HepG2 (cell line): Measurements from ENCODE around the gene SH3D21. TPM values are rescaled to one million over a fixed set of nuclear protein-coding genes. Genes with fewer than 3 reads are reported as not detected.

Experiments used
- DMTF1 ChIP-seq: sonication (generic); formaldehyde crosslinking; IDR thresholded peaks from 2 replicates; pipeline ENCODE4 v1.4.0; 2020; ENCODE audit warnings: mild to moderate bottlenecking, missing genetic modification reagents
- EEA1 ChIP-seq: sonication (generic); formaldehyde crosslinking; IDR thresholded peaks from 2 replicates; pipeline ENCODE4 v1.5.1; 2020; ENCODE audit warnings: mild to moderate bottlenecking, missing genetic modification reagents, borderline replicate concordance
- GTF2F1 ChIP-seq: fragments of 150-350 bp; IDR thresholded peaks from 2 replicates; pipeline ENCODE4 v1.6.1; 2014; ENCODE audit warnings: low read length
- HOXA5 ChIP-seq: sonication (generic); formaldehyde crosslinking; IDR thresholded peaks from 2 replicates; pipeline ENCODE4 v1.4.0; 2020; ENCODE audit warnings: missing genetic modification reagents
- KDM6A ChIP-seq: IDR thresholded peaks from 2 replicates; pipeline ENCODE4 v1.6.1; 2016; ENCODE audit warnings: low read depth
- LRRFIP1 ChIP-seq: sonication (generic); formaldehyde crosslinking; conservative IDR thresholded peaks from 2 replicates; pipeline ENCODE4 v1.4.0; 2020; ENCODE audit warnings: missing genetic modification reagents
- MIER3 ChIP-seq: IDR thresholded peaks from 2 replicates; pipeline ENCODE4 v1.6.1; 2016; ENCODE audit warnings: missing compliant biosample characterization, borderline replicate concordance
- MYC ChIP-seq: sonication (generic); formaldehyde crosslinking; IDR thresholded peaks from 2 replicates; pipeline ENCODE4 v1.9.0; 2021; ENCODE audit warnings: missing genetic modification reagents, borderline replicate concordance
- NBN ChIP-seq: fragments of 450-650 bp; conservative IDR thresholded peaks from 2 replicates; pipeline ENCODE4 v1.6.1; 2017
- NKX3-1 ChIP-seq: sonication (generic); formaldehyde crosslinking; IDR thresholded peaks from 2 replicates; pipeline ENCODE4 v1.5.0; 2020; ENCODE audit warnings: missing genetic modification reagents
- SMAD3 ChIP-seq: sonication (generic); formaldehyde crosslinking; IDR thresholded peaks from 2 replicates; pipeline ENCODE4 v1.4.0; 2020; ENCODE audit warnings: missing genetic modification reagents
- SP140L ChIP-seq: sonication (generic); formaldehyde crosslinking; IDR thresholded peaks from 2 replicates; pipeline ENCODE4 v1.4.0; 2020; ENCODE audit warnings: missing genetic modification reagents, borderline replicate concordance
- SRSF1 ChIP-seq: fragments of 200-400 bp; formaldehyde crosslinking; optimal IDR thresholded peaks from 2 replicates; pipeline ENCODE3; 2017; ENCODE audit warnings: mild to moderate bottlenecking, low read depth, low read length, moderate library complexity
- TCF7L2 ChIP-seq: IDR thresholded peaks from 2 replicates; pipeline ENCODE4 v1.6.1; 2011; ENCODE audit warnings: mild to moderate bottlenecking, low read depth, low read length, moderate library complexity
- TRIM22 ChIP-seq: fragments of 450-650 bp; IDR thresholded peaks from 2 replicates; pipeline ENCODE4 v1.6.1; 2017
- ZNF558 ChIP-seq: sonication (generic); formaldehyde crosslinking; IDR thresholded peaks from 2 replicates; pipeline ENCODE4 v1.9.0; 2022; ENCODE audit warnings: mild to moderate bottlenecking, missing genetic modification reagents, borderline replicate concordance
- ZNF720 ChIP-seq: sonication (generic); formaldehyde crosslinking; IDR thresholded peaks from 2 replicates; pipeline ENCODE4 v1.4.0; 2020; ENCODE audit warnings: missing genetic modification reagents
- ZSCAN31 ChIP-seq: sonication (generic); formaldehyde crosslinking; IDR thresholded peaks from 2 replicates; pipeline ENCODE4 v1.5.0; 2020; ENCODE audit warnings: low read depth, mild to moderate bottlenecking, missing genetic modification reagents
- polyA plus RNA-seq, 8 experiments: library from polyadenylated mRNA; depleted of rRNA in 3 of 8; stranded (reverse) in 7 of 8; unstranded in 1 of 8; fragments of >200 nt; fragmentation: Illumina TruSeq in 4 of 8; extraction: Trizol in 4 of 8; gene quantifications; 2 replicates each; pipeline versions ENCODE4 v1.2.1 to v1.2.3, GENCODE V29; 2011 to 2016; ENCODE audit warnings: low read depth in 4 of 8, missing spikeins in 1 of 8, mixed read lengths in 1 of 8; ENCODE audit not compliant: insufficient read depth in 1 of 8
- total RNA-seq, 5 experiments: library from RNA; depleted of rRNA; stranded (reverse); fragments of >200 nt; fragmentation: Illumina TruSeq; extraction: Trizol; gene quantifications; 2 replicates each; pipeline ENCODE4 v1.2.3, GENCODE V29; 2016; ENCODE audit warnings: low read depth in 1 of 5
- TF ChIP-seq, protein P1 (sequence below): IDR thresholded peaks from 2 replicates; pipeline ENCODE4 v1.6.1; 2016; ENCODE audit warnings: low read depth, control low read depth
- TF ChIP-seq, protein P2 (sequence below): sonication (generic); formaldehyde crosslinking; IDR thresholded peaks from 2 replicates; pipeline ENCODE4 v1.4.0; 2020; ENCODE audit warnings: mild to moderate bottlenecking, missing genetic modification reagents
- TF ChIP-seq, protein P3 (sequence below): sonication (generic); formaldehyde crosslinking; conservative IDR thresholded peaks from 2 replicates; pipeline ENCODE4 v1.8.1; 2023; ENCODE audit warnings: missing genetic modification reagents

The SH3D21 gene
- total and polyA plus RNA-seq, 2 of the 13 experiments (the other 11 are each of a cell fraction or from before 2014, with no cell fraction given): 5.1 to 8.6 TPM

DNA sequence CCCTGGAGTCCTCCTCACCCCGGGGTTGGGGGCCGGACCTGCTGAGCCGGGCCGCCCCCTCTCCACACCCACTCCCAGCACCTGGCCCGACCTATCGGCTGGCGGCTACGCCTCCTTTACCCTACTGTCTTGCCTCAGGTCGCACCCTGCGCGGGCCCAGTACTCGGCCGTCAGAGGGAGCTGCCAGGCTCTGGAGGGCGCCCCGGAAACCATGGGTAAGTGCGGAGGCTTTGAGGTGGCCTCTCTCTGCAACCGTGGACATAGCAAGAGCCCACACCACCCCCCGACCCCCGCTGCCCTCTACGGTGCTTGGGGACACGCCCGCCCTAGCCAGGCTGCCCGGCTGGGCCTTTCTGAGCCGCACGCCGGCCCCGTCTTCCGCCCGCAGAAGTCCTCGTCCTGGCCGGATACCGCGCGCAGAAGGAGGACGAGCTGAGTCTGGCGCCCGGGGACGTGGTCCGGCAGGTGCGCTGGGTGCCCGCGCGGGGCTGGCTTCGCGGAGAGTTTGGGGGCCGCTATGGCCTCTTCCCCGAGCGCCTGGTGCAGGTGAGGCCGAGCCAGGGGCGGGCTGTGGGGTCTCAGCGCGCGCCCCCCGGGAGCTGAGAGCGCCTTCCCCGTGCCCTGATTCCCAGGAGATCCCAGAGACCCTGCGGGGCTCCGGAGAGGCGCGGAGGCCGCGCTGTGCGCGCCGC is at the start of gene SH3D21 (continued):
- TF ChIP-seq SRSF1 (no peak), SP140L (CRISPR knock-in tag) (no peak), TCF7L2 (no peak), ZSCAN31 (CRISPR knock-in tag) (no peak; the same call in 1 of the 2 replicates), LRRFIP1 (CRISPR knock-in tag) (no peak), TRIM22 (no peak), MYC (CRISPR knock-in tag) (peak; percentile 54; the same call in 1 of the 2 replicates), EEA1 (CRISPR knock-in tag) (no peak), GTF2F1 (no peak), NKX3-1 (CRISPR knock-in tag) (peak; percentile 47; the same call in 1 of the 2 replicates), HOXA5 (CRISPR knock-in tag) (peak; percentile 56), ZNF558 (peak; percentile 77; the same call in 1 of the 2 replicates), ZNF720 (CRISPR knock-in tag) (no peak), KDM6A (CRISPR knock-in tag) (no peak), MIER3 (CRISPR knock-in tag) (no peak), NBN (no peak), SMAD3 (CRISPR knock-in tag) (no peak; the same call in 1 of the 2 replicates), DMTF1 (CRISPR knock-in tag) (0 out of 2 replicates have a peak, but pooled peaks have one; percentile 25)
- TF ChIP-seq, protein P1, sequence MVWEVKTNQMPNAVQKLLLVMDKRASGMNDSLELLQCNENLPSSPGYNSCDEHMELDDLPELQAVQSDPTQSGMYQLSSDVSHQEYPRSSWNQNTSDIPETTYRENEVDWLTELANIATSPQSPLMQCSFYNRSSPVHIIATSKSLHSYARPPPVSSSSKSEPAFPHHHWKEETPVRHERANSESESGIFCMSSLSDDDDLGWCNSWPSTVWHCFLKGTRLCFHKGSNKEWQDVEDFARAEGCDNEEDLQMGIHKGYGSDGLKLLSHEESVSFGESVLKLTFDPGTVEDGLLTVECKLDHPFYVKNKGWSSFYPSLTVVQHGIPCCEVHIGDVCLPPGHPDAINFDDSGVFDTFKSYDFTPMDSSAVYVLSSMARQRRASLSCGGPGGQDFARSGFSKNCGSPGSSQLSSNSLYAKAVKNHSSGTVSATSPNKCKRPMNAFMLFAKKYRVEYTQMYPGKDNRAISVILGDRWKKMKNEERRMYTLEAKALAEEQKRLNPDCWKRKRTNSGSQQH: no peak
- TF ChIP-seq, protein P2, sequence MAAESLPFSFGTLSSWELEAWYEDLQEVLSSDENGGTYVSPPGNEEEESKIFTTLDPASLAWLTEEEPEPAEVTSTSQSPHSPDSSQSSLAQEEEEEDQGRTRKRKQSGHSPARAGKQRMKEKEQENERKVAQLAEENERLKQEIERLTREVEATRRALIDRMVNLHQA (CRISPR knock-in tag): no peak
- TF ChIP-seq, protein P3, sequence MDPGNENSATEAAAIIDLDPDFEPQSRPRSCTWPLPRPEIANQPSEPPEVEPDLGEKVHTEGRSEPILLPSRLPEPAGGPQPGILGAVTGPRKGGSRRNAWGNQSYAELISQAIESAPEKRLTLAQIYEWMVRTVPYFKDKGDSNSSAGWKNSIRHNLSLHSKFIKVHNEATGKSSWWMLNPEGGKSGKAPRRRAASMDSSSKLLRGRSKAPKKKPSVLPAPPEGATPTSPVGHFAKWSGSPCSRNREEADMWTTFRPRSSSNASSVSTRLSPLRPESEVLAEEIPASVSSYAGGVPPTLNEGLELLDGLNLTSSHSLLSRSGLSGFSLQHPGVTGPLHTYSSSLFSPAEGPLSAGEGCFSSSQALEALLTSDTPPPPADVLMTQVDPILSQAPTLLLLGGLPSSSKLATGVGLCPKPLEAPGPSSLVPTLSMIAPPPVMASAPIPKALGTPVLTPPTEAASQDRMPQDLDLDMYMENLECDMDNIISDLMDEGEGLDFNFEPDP: no peak
